HepG2 (cell line): ENCODE data around the gene ITGA2. TPM values are rescaled to one million over a fixed set of nuclear protein-coding genes. Genes with fewer than 3 reads are reported as not detected.

ENCODE experiments used
- ATAC-seq: fragments of 200-7000 bp; cut with Tn5 transposase; 3 replicates; pipeline ENCODE4 v1.9.1; 2020; ENCODE audit warnings: mild to moderate bottlenecking, moderate library complexity
- BruUV-seq: library from RNA; stranded (reverse); fragments of 400-500 nt; replicated peaks from 2 replicates; lab custom pipeline; 2021; lab: Mats Ljungman, UMichigan
- CTCF ChIA-PET: fragments of 300-600 bp; formaldehyde crosslinking; extraction: SDS; loops from one replicate; lab custom pipeline; 2021; ENCODE audit warnings: low total read pairs, inconsistent platforms, low intra/inter-chr PET ratio; lab: Yijun Ruan, JAX
- POLR2A ChIA-PET: fragments of 350-600 bp; sonication (Branson Sonifier 250); formaldehyde crosslinking; loops from one replicate; lab custom pipeline; 2020; ENCODE audit warnings: antibody characterized with exemption, inconsistent platforms; lab: Yijun Ruan, JAX
- DNase-seq: peaks from one replicate; pipeline ENCODE4 v3.0.0-alpha.2; 2015; ENCODE audit warnings: low spot score
- FAIRE-seq: peaks from 3 replicates; lab custom pipeline; 2011; peaks lifted over from hg19 to GRCh38; lab: Jason Lieb, UNC
- H2AFZ ChIP-seq: one replicate; pipeline ENCODE4 v1.6.1; 2011; ENCODE audit warnings: low read length, inconsistent platforms
- H3K27ac ChIP-seq: fragments of 300-600 bp; 3 replicates; pipeline ENCODE4 v1.8.0; 2011; ENCODE audit warnings: mixed run types, mild to moderate bottlenecking, mixed read lengths, low read length, inconsistent platforms; ENCODE audit not compliant: insufficient read depth; ENCODE audit errors: extremely low read length
- H3K27me3 ChIP-seq, 2 experiments: fragments of 200-600 bp in 1 of 2; 2 replicates in 1 of 2; 3 replicates in 1 of 2; pipeline versions ENCODE4 v1.6.0 to v1.8.0; 2011; ENCODE audit warnings: low read length in 2 of 2, mild to moderate bottlenecking in 2 of 2, moderate library complexity in 2 of 2, inconsistent platforms in 1 of 2; ENCODE audit not compliant: insufficient read depth in 2 of 2, control insufficient read depth in 1 of 2
- H3K36me3 ChIP-seq, 2 experiments: fragments of 200-600 bp in 1 of 2; replicated peaks in 1 of 2; 2 replicates in 1 of 2; 3 replicates in 1 of 2; pipeline versions ENCODE4 v1.5.1 to v1.8.0; 2011; ENCODE audit warnings: low read length in 2 of 2, inconsistent platforms in 1 of 2; ENCODE audit not compliant: insufficient read depth in 2 of 2, control insufficient read depth in 1 of 2
- H3K4me1 ChIP-seq: 2 replicates; pipeline ENCODE4 v1.5.1; 2012; ENCODE audit warnings: low read length, inconsistent platforms; ENCODE audit not compliant: insufficient read depth
- H3K4me2 ChIP-seq: 2 replicates; pipeline ENCODE4 v1.6.0; 2011; ENCODE audit warnings: low read depth, low read length, inconsistent platforms
- H3K4me3 ChIP-seq, 3 experiments: fragments of 200-600 bp in 1 of 3; sonication (generic), shearing (Covaris generic) in 1 of 3; replicated peaks in 1 of 3; 2 replicates each; pipeline ENCODE4 v1.5.1; 2011 to 2016; ENCODE audit warnings: low read length in 3 of 3, inconsistent platforms in 2 of 3, low read depth in 2 of 3, mild to moderate bottlenecking in 2 of 3, control low read depth in 1 of 3, mixed read lengths in 1 of 3; ENCODE audit not compliant: insufficient read depth in 1 of 3
- H3K79me2 ChIP-seq: one replicate; pipeline ENCODE4 v1.6.1; 2011; ENCODE audit warnings: low read length, inconsistent platforms; ENCODE audit not compliant: insufficient read depth
- H3K9ac ChIP-seq: 2 replicates; pipeline ENCODE4 v1.6.0; 2011; ENCODE audit warnings: mild to moderate bottlenecking, low read depth, low read length, inconsistent platforms; ENCODE audit not compliant: insufficient read depth
- H3K9me3 ChIP-seq: 2 replicates; pipeline ENCODE4 v1.5.1; 2012; ENCODE audit warnings: mild to moderate bottlenecking, low read length
- H4K20me1 ChIP-seq: 2 replicates; pipeline ENCODE4 v1.6.0; 2011; ENCODE audit warnings: inconsistent platforms, mild to moderate bottlenecking, low read length, moderate library complexity; ENCODE audit not compliant: insufficient read depth
- FOXK1 ChIP-seq: sonication (generic); formaldehyde crosslinking; IDR thresholded peaks from 2 replicates; pipeline ENCODE4 v1.4.0; 2020; ENCODE audit warnings: low read depth, missing genetic modification reagents, borderline replicate concordance
- JARID2 ChIP-seq: sonication (generic); formaldehyde crosslinking; IDR thresholded peaks from 2 replicates; pipeline ENCODE4 v1.8.1; 2023; ENCODE audit warnings: missing genetic modification reagents, inconsistent platforms; ENCODE audit not compliant: insufficient replicate concordance
- KDM6A ChIP-seq: IDR thresholded peaks from 2 replicates; pipeline ENCODE4 v1.6.1; 2016; ENCODE audit warnings: low read depth
- MIER2 ChIP-seq: IDR thresholded peaks from 2 replicates; pipeline ENCODE4 v1.6.1; 2016; ENCODE audit warnings: missing biosample characterization, missing genetic modification reagents
- SALL2 ChIP-seq: sonication (generic); formaldehyde crosslinking; IDR thresholded peaks from 2 replicates; pipeline ENCODE4 v1.8.1; 2023; ENCODE audit warnings: mild to moderate bottlenecking, missing genetic modification reagents, inconsistent platforms
- SMC3 ChIP-seq: IDR thresholded peaks from 2 replicates; pipeline ENCODE4 v1.6.1; 2011; ENCODE audit warnings: low read length, improper control_type of control experiment
- STAG1 ChIP-seq: sonication (generic); formaldehyde crosslinking; IDR thresholded peaks from 2 replicates; pipeline ENCODE4 v1.4.0; 2020; ENCODE audit warnings: missing genetic modification reagents
- ZNF619 ChIP-seq: sonication (generic); formaldehyde crosslinking; IDR thresholded peaks from 2 replicates; pipeline ENCODE4 v1.4.0; 2020; ENCODE audit warnings: mild to moderate bottlenecking, missing genetic modification reagents
- ZNF670 ChIP-seq: sonication (generic); formaldehyde crosslinking; IDR thresholded peaks from 2 replicates; pipeline ENCODE4 v1.8.0; 2022; ENCODE audit warnings: mild to moderate bottlenecking, missing genetic modification reagents, borderline replicate concordance
- WGBS: methylation state at CpG from one replicate; pipeline ENCODE4 v1.1.6; 2017; ENCODE audit warnings: low lambda C conversion rate; 5-methylcytosine and 5-hydroxymethylcytosine counted together
- in situ Hi-C: cut with HindIII; loops from 2 replicates; pipeline ENCODE4 v1.10.0; 2017; ENCODE audit warnings: low pct_unique_long_range_greater_than_20kb; ENCODE audit not compliant: extremely low pct_ligation_motif_present
- intact Hi-C: fragments of 100-400 bp; cut with micrococcal nuclease; formaldehyde crosslinking; loops from one replicate; pipeline ENCODE4 v1.10.0; 2022; ENCODE audit not compliant: unreplicated experiment
- polyA plus RNA-seq, 8 experiments: library from polyadenylated mRNA; depleted of rRNA in 3 of 8; stranded (reverse) in 7 of 8; unstranded in 1 of 8; fragments of >200 nt; fragmentation: Illumina TruSeq in 4 of 8; extraction: Trizol in 4 of 8; gene quantifications; 2 replicates each; pipeline versions ENCODE4 v1.2.1 to v1.2.3, GENCODE V29; 2011 to 2016; ENCODE audit warnings: low read depth in 4 of 8, missing spikeins in 1 of 8, mixed read lengths in 1 of 8; ENCODE audit not compliant: insufficient read depth in 1 of 8
- total RNA-seq, 5 experiments: library from RNA; depleted of rRNA; stranded (reverse); fragments of >200 nt; fragmentation: Illumina TruSeq; extraction: Trizol; gene quantifications; 2 replicates each; pipeline ENCODE4 v1.2.3, GENCODE V29; 2016; ENCODE audit warnings: low read depth in 1 of 5
- TF ChIP-seq, protein P1 (sequence below): sonication (generic); formaldehyde crosslinking; IDR thresholded peaks from 2 replicates; pipeline ENCODE4 v1.4.0; 2020; ENCODE audit warnings: mild to moderate bottlenecking, missing genetic modification reagents
- TF ChIP-seq, protein P2 (sequence below): sonication (generic); formaldehyde crosslinking; IDR thresholded peaks from 2 replicates; pipeline ENCODE4 v1.5.0; 2020; ENCODE audit warnings: mild to moderate bottlenecking, missing genetic modification reagents, moderate library complexity
- TF ChIP-seq, protein P3 (sequence below): IDR thresholded peaks from 2 replicates; pipeline ENCODE4 v1.6.1; 2012; ENCODE audit warnings: low read depth, low read length, improper control_type of control experiment
- TF ChIP-seq, protein P4 (sequence below): sonication (generic); formaldehyde crosslinking; IDR thresholded peaks from 2 replicates; pipeline ENCODE4 v1.4.0; 2020; ENCODE audit warnings: missing genetic modification reagents

Gene ITGA2
- total and polyA plus RNA-seq, 2 of the 13 experiments (the other 11 are each of a cell fraction or from before 2014, with no cell fraction given), result 15.8 to 58.3 TPM

DNA sequence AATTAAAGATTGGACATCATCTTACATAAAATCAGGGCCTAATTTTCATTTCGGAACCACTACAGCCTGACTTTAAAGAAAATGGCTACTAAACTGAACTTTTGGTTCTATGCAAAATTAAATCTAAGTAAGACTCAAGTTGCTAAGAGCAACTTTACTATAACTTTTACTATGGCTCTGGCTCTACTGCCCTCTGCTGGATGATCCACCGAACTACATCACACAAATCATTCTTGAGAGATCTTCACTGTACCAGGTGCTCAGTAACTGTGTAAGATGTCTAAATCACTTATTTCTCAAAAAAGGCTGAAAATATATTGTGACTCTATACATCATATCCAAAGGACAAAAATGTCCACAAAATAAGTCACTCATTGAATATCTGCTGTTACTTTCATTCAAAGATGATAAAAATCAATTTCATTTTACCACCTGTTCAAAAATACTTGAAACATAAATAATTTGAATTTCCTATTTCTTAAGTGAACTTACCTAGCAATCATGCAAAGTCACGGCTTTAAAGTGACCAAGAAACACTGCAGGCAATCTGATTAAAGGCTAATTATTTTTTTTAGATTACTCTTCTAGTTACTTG is 106.9 kb downstream of the ITGA2 start:
- intact Hi-C loops, result loop anchor here (1.0 to 10.0 kb wide), 4 partner anchors 61 to 309 kb away; partner anchors contain the start of genes ITGA1, ITGA2 and PELO
- Histone ChIP-seq H3K4me2 (no peak overlapping the region), H3K4me3 (no peak overlapping the region), H2AFZ (no peak overlapping the region), H3K9ac (no peak overlapping the region), H3K4me1 (peaks cover 27% of the 10 kb centered on the region), H4K20me1 (peaks cover 3% of the 10 kb centered on the region; the same call in 1 of the 2 replicates), H3K36me3 (peaks cover 4 to 45% of the 10 kb centered on the region in 2 experiments), H3K27ac (no peak overlapping the region), H3K27me3 (no peaks in the 10 kb centered on the region), H3K79me2 (no peaks in the 10 kb centered on the region), H3K9me3 (no peaks in the 10 kb centered on the region)
- ATAC-seq (peak; percentile 31), DNase-seq (peak; percentile 56), FAIRE-seq (peak; percentile 83)
- ChIA-PET CTCF (interaction anchor here (1.0 to 2.1 kb wide), 2 partner anchors 148 to 181 kb away, joined by 3 to 19 read pairs; no protein-coding TSS in a partner anchor), POLR2A (interaction anchor here (0.9 kb wide), 1 partner anchor 147 kb away, joined by 3 read pairs; no protein-coding TSS in a partner anchor)
- no TSS peak for BruUV-seq
- 41% methylated on average over 3 of the region's 3 CpGs for WGBS
- in situ Hi-C loops, result loop anchor here (5.0 kb wide), 1 partner anchor 149 kb away; no protein-coding TSS in a partner anchor
- TF ChIP-seq SALL2 (CRISPR knock-in tag) (no peak), JARID2 (no peak), MIER2 (CRISPR knock-in tag) (no peak), ZNF619 (no peak), SMC3 (peak; percentile 73), STAG1 (CRISPR knock-in tag) (peak; percentile 69), KDM6A (CRISPR knock-in tag) (no peak), ZNF670 (CRISPR knock-in tag) (no peak), FOXK1 (no peak)
- TF ChIP-seq, protein P1, sequence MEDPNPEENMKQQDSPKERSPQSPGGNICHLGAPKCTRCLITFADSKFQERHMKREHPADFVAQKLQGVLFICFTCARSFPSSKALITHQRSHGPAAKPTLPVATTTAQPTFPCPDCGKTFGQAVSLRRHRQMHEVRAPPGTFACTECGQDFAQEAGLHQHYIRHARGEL (CRISPR knock-in tag), result no peak
- TF ChIP-seq, protein P2, sequence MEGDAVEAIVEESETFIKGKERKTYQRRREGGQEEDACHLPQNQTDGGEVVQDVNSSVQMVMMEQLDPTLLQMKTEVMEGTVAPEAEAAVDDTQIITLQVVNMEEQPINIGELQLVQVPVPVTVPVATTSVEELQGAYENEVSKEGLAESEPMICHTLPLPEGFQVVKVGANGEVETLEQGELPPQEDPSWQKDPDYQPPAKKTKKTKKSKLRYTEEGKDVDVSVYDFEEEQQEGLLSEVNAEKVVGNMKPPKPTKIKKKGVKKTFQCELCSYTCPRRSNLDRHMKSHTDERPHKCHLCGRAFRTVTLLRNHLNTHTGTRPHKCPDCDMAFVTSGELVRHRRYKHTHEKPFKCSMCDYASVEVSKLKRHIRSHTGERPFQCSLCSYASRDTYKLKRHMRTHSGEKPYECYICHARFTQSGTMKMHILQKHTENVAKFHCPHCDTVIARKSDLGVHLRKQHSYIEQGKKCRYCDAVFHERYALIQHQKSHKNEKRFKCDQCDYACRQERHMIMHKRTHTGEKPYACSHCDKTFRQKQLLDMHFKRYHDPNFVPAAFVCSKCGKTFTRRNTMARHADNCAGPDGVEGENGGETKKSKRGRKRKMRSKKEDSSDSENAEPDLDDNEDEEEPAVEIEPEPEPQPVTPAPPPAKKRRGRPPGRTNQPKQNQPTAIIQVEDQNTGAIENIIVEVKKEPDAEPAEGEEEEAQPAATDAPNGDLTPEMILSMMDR, result peak; percentile 78
- TF ChIP-seq, protein P3, sequence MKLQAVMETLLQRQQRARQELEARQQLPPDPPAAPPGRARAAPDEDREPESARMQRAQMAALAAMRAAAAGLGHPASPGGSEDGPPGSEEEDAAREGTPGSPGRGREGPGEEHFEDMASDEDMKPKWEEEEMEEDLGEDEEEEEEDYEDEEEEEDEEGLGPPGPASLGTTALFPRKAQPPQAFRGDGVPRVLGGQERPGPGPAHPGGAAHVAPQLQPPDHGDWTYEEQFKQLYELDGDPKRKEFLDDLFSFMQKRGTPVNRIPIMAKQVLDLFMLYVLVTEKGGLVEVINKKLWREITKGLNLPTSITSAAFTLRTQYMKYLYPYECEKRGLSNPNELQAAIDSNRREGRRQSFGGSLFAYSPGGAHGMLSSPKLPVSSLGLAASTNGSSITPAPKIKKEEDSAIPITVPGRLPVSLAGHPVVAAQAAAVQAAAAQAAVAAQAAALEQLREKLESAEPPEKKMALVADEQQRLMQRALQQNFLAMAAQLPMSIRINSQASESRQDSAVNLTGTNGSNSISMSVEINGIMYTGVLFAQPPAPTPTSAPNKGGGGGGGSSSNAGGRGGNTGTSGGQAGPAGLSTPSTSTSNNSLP, result 0 out of 2 replicates have a peak, but pooled peaks have one; percentile 26
- TF ChIP-seq, protein P4, sequence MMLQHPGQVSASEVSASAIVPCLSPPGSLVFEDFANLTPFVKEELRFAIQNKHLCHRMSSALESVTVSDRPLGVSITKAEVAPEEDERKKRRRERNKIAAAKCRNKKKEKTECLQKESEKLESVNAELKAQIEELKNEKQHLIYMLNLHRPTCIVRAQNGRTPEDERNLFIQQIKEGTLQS (CRISPR knock-in tag), result no peak
